Measurements from ENCODE around the gene SLC9A7. TPM values are rescaled to one million over a fixed set of nuclear protein-coding genes. Genes with fewer than 3 reads are reported as not detected.

SLC9A7 gene
- total and polyA plus RNA-seq, 2 of the 13 experiments (the other 11 are each of a cell fraction or from before 2014, with no cell fraction given): 5.8 to 7.2 TPM

- no peak for TF ChIP-seq PAX8 (CRISPR knock-in tag; IDR thresholded peaks at IDR 0.05; ENCODE audit: borderline replicate concordance)
Observed at GRCh38 chrX:46602468-46603102, 156.3 kb downstream of the SLC9A7 start (continued).

DNA sequence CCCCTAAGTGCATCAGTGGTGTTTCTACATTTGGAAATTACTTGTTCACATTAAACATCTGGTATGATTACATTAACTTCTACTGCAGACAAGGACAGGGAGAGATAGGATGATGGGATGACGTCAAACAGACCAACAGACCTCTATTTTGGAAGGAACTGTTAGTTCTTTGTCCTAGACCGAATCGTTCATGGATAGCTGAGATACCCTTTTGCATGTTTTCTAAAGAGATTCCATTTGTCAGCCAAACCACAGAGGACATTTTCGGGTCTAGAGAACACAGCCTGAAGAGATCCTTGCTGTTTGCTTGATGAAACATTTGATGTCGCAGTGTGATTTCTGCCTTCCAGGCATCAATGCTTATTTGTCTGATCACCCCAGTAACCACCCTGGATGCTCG lies 157.6 kb downstream of the SLC9A7 start:
- TF ChIP-seq CCAR2 (optimal IDR thresholded peaks at IDR 0.05; ENCODE audit: low read depth, low read length) (no peak), PAWR (CRISPR knock-in tag; IDR thresholded peaks at IDR 0.05; ENCODE audit: borderline replicate concordance) (no peak), HDAC6 (IDR thresholded peaks at IDR 0.05; ENCODE audit: low read depth, low read length) (no peak), TFAP4 (IDR thresholded peaks at IDR 0.05; ENCODE audit: borderline replicate concordance, low read depth) (no peak), ZNF788 (CRISPR knock-in tag; IDR thresholded peaks at IDR 0.05; ENCODE audit: borderline replicate concordance) (no peak), ARNT2 (CRISPR knock-in tag; IDR thresholded peaks at IDR 0.05; ENCODE audit: low read depth) (no peak), ZNF674 (CRISPR knock-in tag; IDR thresholded peaks at IDR 0.05; ENCODE audit: low read depth) (no peak), ZXDC (CRISPR knock-in tag; IDR thresholded peaks at IDR 0.05) (no peak), CBX1 (IDR thresholded peaks at IDR 0.05; ENCODE audit: low read depth) (no peak), ETV5 (CRISPR knock-in tag; IDR thresholded peaks at IDR 0.05; ENCODE audit: borderline replicate concordance) (no peak)
- TF ChIP-seq, protein P1, sequence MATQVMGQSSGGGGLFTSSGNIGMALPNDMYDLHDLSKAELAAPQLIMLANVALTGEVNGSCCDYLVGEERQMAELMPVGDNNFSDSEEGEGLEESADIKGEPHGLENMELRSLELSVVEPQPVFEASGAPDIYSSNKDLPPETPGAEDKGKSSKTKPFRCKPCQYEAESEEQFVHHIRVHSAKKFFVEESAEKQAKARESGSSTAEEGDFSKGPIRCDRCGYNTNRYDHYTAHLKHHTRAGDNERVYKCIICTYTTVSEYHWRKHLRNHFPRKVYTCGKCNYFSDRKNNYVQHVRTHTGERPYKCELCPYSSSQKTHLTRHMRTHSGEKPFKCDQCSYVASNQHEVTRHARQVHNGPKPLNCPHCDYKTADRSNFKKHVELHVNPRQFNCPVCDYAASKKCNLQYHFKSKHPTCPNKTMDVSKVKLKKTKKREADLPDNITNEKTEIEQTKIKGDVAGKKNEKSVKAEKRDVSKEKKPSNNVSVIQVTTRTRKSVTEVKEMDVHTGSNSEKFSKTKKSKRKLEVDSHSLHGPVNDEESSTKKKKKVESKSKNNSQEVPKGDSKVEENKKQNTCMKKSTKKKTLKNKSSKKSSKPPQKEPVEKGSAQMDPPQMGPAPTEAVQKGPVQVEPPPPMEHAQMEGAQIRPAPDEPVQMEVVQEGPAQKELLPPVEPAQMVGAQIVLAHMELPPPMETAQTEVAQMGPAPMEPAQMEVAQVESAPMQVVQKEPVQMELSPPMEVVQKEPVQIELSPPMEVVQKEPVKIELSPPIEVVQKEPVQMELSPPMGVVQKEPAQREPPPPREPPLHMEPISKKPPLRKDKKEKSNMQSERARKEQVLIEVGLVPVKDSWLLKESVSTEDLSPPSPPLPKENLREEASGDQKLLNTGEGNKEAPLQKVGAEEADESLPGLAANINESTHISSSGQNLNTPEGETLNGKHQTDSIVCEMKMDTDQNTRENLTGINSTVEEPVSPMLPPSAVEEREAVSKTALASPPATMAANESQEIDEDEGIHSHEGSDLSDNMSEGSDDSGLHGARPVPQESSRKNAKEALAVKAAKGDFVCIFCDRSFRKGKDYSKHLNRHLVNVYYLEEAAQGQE (IDR thresholded peaks at IDR 0.05; ENCODE audit: borderline replicate concordance in 1 of 2, low read depth in 1 of 2, low read length in 2 of 2): no peak
- ChIA-PET POLR2A (no interaction called here), CTCF (ENCODE audit: low intra/inter-chr PET ratio, low total read pairs) (no interaction called here)
- H3K4me2 ChIP-seq (ENCODE audit: low read depth, low read length): no peak overlapping the region
- in situ Hi-C loops (cut with HindIII; ENCODE audit: extremely low pct_ligation_motif_present, low pct_unique_long_range_greater_than_20kb) (no loop called here), intact Hi-C loops (cut with micrococcal nuclease; ENCODE audit: unreplicated experiment) (no loop called here)
- DNase-seq (ENCODE audit: low spot score) (no peak), ATAC-seq (no peak), FAIRE-seq (no peak)
- H3K9ac ChIP-seq (ENCODE audit: insufficient read depth, low read depth, low read length): no peak overlapping the region
- WGBS (ENCODE audit: low lambda C conversion rate): 63% methylated on average over 4 of the region's 6 CpGs
- H3K9me3 ChIP-seq (ENCODE audit: low read length): no peaks in the 10 kb centered on the region
- H3K79me2 ChIP-seq (ENCODE audit: insufficient read depth, low read length): no peaks in the 10 kb centered on the region
- no peaks in the 10 kb centered on the region; a peak in 1 of 5 replicates for H3K36me3 ChIP-seq (replicated peaks in 1 of 2; ENCODE audit: control insufficient read depth in 1 of 2, insufficient read depth in 2 of 2, low read length in 2 of 2)
- H2AFZ ChIP-seq (ENCODE audit: low read length): no peak overlapping the region
- H3K27me3 ChIP-seq (ENCODE audit: control insufficient read depth in 1 of 2, insufficient read depth in 2 of 2, low read length in 2 of 2): no peaks in the 10 kb centered on the region
- no peak overlapping the region for H3K4me3 ChIP-seq (replicated peaks in 1 of 3; ENCODE audit: insufficient read depth in 1 of 3, low read depth in 2 of 3, low read length in 3 of 3)
- H4K20me1 ChIP-seq (ENCODE audit: insufficient read depth, low read length): no peaks in the 10 kb centered on the region
- H3K27ac ChIP-seq (ENCODE audit: extremely low read length, insufficient read depth, low read length): no peak overlapping the region
- BruUV-seq (replicated peaks): no TSS peak
- H3K4me1 ChIP-seq (ENCODE audit: insufficient read depth, low read length): no peaks in the 10 kb centered on the region

Data from HepG2 (cell line).